GM12891 (cell line): Measurements from ENCODE around the gene PRPF18.

Experiments
- PAX5 ChIP-seq: IDR thresholded peaks from 2 replicates; pipeline ENCODE4 v1.6.1; 2011; ENCODE audit warnings: low read length, moderate library complexity, mild to moderate bottlenecking; ENCODE audit not compliant: insufficient read depth, severe bottlenecking
- POLR2A ChIP-seq: IDR thresholded peaks from 2 replicates; pipeline ENCODE4 v1.6.1; 2011; ENCODE audit warnings: low read depth, low read length, control low read depth
- POLR2AphosphoS5 ChIP-seq: IDR thresholded peaks from 2 replicates; pipeline ENCODE4 v1.6.1; 2011; ENCODE audit warnings: low read depth, low read length, control low read depth
- TAF1 ChIP-seq: IDR thresholded peaks from 2 replicates; pipeline ENCODE4 v1.6.1; 2011; ENCODE audit warnings: low read depth, low read length, control low read depth

DNA sequence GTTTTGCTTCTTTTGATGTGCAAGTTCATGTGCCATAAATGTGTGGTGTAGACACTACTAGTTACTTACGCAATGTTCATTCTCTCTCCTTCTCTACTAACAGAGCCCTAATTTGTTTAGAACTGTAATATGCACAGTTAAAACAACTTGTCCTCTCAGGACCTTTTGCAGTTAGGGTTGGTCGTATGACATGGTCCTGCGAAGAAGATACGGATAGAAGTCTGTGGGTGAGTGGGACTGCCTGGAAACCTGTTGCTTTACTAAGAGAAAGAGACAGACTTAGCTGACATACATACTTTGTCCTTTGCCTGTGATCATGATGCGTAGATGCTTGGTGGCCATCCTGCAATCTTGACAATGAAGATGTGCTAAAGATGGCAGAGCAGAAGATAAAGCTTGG, 51.1 kb downstream of the PRPF18 start:
- TF ChIP-seq TAF1 (no peak), POLR2A (no peak), POLR2AphosphoS5 (no peak), PAX5 (no peak)
